Osteoblast (primary cell): ENCODE data around the gene TRIOBP. TPM values are rescaled to one million over a fixed set of nuclear protein-coding genes. Genes with fewer than 3 reads are reported as not detected.

Source experiments
- DNase-seq: peaks from one replicate; pipeline ENCODE4 v3.0.0; 2011; ENCODE audit warnings: low spot score, mixed read lengths; ENCODE audit not compliant: insufficient read length; ENCODE audit errors: missing footprints
- H2AFZ ChIP-seq: 2 replicates; pipeline ENCODE4 v1.6.0; 2011; ENCODE audit warnings: mild to moderate bottlenecking, low read length
- H3K27ac ChIP-seq: 2 replicates; pipeline ENCODE4 v1.5.1; 2011; ENCODE audit warnings: mild to moderate bottlenecking, low read depth, low read length, moderate library complexity
- H3K27me3 ChIP-seq: 2 replicates; pipeline ENCODE4 v1.6.0; 2012; ENCODE audit warnings: mild to moderate bottlenecking, control low read depth, inconsistent platforms, low read length, moderate library complexity; ENCODE audit not compliant: insufficient read depth
- H3K36me3 ChIP-seq: 2 replicates; pipeline ENCODE4 v1.5.1; 2011; ENCODE audit warnings: mild to moderate bottlenecking, low read length, control low read depth, moderate library complexity; ENCODE audit not compliant: insufficient read depth
- H3K4me1 ChIP-seq: 2 replicates; pipeline ENCODE4 v1.5.1; 2011; ENCODE audit warnings: mild to moderate bottlenecking, low read length, control low read depth, moderate library complexity; ENCODE audit not compliant: insufficient read depth
- H3K4me2 ChIP-seq: 2 replicates; pipeline ENCODE4 v1.6.0; 2011; ENCODE audit warnings: mild to moderate bottlenecking, low read length; ENCODE audit not compliant: insufficient read depth
- H3K4me3 ChIP-seq: fragments of 200-600 bp; sonication (generic); 3 replicates; pipeline ENCODE4 v1.5.1; 2012; ENCODE audit warnings: mild to moderate bottlenecking, low read length, inconsistent platforms; ENCODE audit not compliant: insufficient read depth
- H3K79me2 ChIP-seq: 2 replicates; pipeline ENCODE4 v1.6.0; 2012; ENCODE audit warnings: mild to moderate bottlenecking, low read length, control low read depth, inconsistent platforms; ENCODE audit not compliant: insufficient read depth
- H3K9me3 ChIP-seq: 2 replicates; pipeline ENCODE4 v1.5.1; 2011; ENCODE audit warnings: low read depth, low read length, control low read depth
- H4K20me1 ChIP-seq: 2 replicates; pipeline ENCODE4 v1.6.0; 2012; ENCODE audit warnings: mild to moderate bottlenecking, low read length, control low read depth; ENCODE audit not compliant: insufficient read depth
- CTCF ChIP-seq: IDR thresholded peaks from 2 replicates; pipeline ENCODE4 v1.5.1; 2011; ENCODE audit warnings: mild to moderate bottlenecking, low read depth, low read length, moderate library complexity; ENCODE audit errors: extremely low read depth
- total RNA-seq: library from RNA; depleted of rRNA; stranded (reverse); fragments of >200 nt; gene quantifications from 2 replicates; pipeline ENCODE4 v1.2.3, GENCODE V29; 2012

The TRIOBP gene
- total RNA-seq, 1 donor, result 162 TPM

DNA sequence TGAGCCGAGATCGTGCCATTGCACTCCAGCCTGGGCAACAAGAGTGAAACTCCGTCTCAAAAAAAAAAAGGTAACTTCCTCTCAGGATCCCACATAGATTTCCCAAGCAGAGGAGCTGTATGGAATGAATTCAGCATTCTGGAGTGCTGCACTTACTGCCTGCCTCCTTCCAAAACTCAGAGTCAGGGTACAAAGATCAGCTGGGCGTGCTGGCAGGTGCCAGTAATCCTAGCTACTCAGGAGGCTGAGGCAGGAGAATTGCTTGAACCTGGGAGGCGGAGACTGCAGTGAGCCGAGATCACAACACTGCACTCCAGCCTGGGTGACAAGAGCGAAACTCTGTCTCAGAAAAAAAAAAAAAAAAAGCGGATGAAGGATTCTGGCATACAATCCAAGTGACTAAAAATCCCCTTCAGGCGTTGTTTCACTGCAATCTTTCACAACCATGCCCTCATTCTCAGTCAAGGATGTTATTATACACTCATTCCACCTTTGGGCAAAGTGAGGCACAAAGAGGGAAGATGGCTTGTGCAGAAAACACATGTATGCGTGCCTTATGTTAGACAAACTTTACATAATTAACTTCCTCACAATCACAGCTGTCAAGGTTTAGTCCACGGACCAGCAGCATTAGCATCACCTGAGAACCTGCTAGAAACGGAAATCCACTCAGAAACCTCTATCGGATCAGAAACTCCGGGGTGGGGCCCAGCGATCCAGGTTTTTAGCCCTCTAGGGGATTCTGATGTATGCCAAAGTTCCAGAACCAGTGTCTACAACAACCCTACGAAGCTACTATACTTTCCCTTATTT, 11.8 kb upstream of the TRIOBP start:
- H3K4me1 ChIP-seq, result peaks cover 10% of the 10 kb centered on the region
- H3K27ac ChIP-seq, result no peak overlapping the region
- no peaks in the 10 kb centered on the region for H3K27me3 ChIP-seq
- H4K20me1 ChIP-seq, result peaks cover 16% of the 10 kb centered on the region
- H3K4me2 ChIP-seq, result no peak overlapping the region
- peaks cover 13% of the 10 kb centered on the region for H3K36me3 ChIP-seq
- H2AFZ ChIP-seq, result no peak overlapping the region
- peaks cover 26% of the 10 kb centered on the region for H3K79me2 ChIP-seq
- no peak overlapping the region for H3K4me3 ChIP-seq
- no peaks in the 10 kb centered on the region for H3K9me3 ChIP-seq
- TF ChIP-seq CTCF, result no peak
- DNase-seq, result no peak

- Histone ChIP-seq H4K20me1 (peaks cover 5% of the 10 kb centered on the region), H3K9me3 (no peaks in the 10 kb centered on the region), H3K79me2 (peaks cover 26% of the 10 kb centered on the region), H2AFZ (peak within 1 kb of the TSS; percentile 99), H3K4me3 (peak within 1 kb of the TSS; percentile 100), H3K4me2 (peak within 1 kb of the TSS; percentile 94), H3K36me3 (peaks cover 17% of the 10 kb centered on the region), H3K4me1 (peaks cover 6% of the 10 kb centered on the region), H3K27me3 (no peaks in the 10 kb centered on the region), H3K27ac (peak within 1 kb of the TSS; percentile 86)
- peak; percentile 95 for DNase-seq
- no peak for TF ChIP-seq CTCF
Measured at GRCh38 chr22:37686002-37686982, 10.6 kb upstream of the TRIOBP start, which contains the start of gene NOL12. Gene NOL12, plus strand, starts transcription at chr22:37686343. Its CDS starts 50 bp downstream, at chr22:37686393.

GRCh38 chr22:37690407-37690806, 6.4 kb upstream of the TRIOBP start:
- peaks cover 3% of the 10 kb centered on the region for H4K20me1 ChIP-seq
- DNase-seq, result no peak
- H3K9me3 ChIP-seq, result no peaks in the 10 kb centered on the region
- H3K79me2 ChIP-seq, result peaks cover 26% of the 10 kb centered on the region
- no peak overlapping the region for H3K4me2 ChIP-seq
- H2AFZ ChIP-seq, result no peak overlapping the region
- no peak for TF ChIP-seq CTCF
- H3K4me3 ChIP-seq, result no peak overlapping the region
- peaks cover 5% of the 10 kb centered on the region for H3K4me1 ChIP-seq
- H3K36me3 ChIP-seq, result peaks cover 34% of the 10 kb centered on the region
- H3K27ac ChIP-seq, result no peak overlapping the region
- H3K27me3 ChIP-seq, result no peaks in the 10 kb centered on the region
